ENCODE data around the gene PNKP.
A peak's percentile ranks its signal among the peaks of the same experiment; 100 is the strongest.

Gene PNKP

DNA sequence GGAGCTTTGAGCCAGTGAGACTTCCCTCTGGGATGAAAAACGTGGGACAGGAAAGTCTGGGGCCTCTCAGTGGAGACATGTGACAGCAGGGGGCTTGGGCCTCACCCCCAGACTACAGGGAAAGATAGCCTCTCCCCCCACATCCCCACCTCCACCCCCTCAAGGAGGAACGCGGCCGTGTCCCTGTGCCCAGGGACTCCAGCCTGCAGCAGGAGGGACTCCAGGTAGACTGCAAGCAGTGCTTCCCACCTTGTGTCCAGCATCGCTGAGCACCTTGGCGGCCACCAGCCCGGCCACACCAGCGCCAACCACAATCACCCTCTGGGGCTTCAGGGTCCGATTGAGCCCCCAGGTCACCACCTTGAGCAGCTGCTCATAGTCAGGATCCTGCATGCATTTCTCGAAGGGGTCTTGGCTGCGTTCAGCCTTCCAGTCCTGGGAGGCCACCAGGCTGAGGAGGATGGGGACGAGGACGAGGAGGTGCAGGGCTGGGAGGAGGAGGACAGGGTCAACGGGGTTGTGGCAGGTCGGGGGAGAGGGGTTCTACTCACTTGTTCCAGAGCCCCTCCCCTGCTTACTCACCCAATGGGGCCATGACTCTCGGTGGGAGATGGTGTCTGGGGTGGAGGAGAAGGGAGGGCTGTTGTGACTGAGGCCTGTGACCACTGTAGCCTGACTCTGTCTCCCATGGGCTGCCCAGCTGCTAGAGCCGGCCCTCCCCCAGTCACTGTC, 28.4 kb upstream of the PNKP start:
- H2AFZ ChIP-seq (ENCODE audit: low read length), result no peak overlapping the region
- peak overlapping the region; percentile 10 for H3K14ac ChIP-seq (ENCODE audit: low read length)
- H3K27me3 ChIP-seq (ENCODE audit: control insufficient read depth in 3 of 3, insufficient read depth in 3 of 3, low read depth in 1 of 3, low read length in 3 of 3), result peaks cover 0 to 14% (median 0%) of the 10 kb centered on the region in 3 experiments
- no peak overlapping the region for H4K91ac ChIP-seq (ENCODE audit: low read depth, low read length, poor library complexity)
- WGBS, 2 donors (ENCODE audit: extremely low coverage in 2 of 2, insufficient read length in 2 of 2, insufficient replicate concordance in 1 of 2), result no CpG with 5 or more reads among the region's 17 CpGs
- H2BK15ac ChIP-seq (ENCODE audit: low read length), result peak overlapping the region; percentile 95
- no peak overlapping the region for H3K4me3 ChIP-seq (ENCODE audit: low read length in 2 of 2)
- no peak overlapping the region for H2BK120ac ChIP-seq (ENCODE audit: low read depth, low read length)
- H3K36me3 ChIP-seq (replicated peaks in 1 of 2; ENCODE audit: control insufficient read depth in 2 of 2, insufficient read depth in 2 of 2, low read length in 2 of 2), result no peaks in the 10 kb centered on the region
- no peak for DNase-seq (ENCODE audit: low spot score)
- peak overlapping the region; percentile 6 for H2BK12ac ChIP-seq (ENCODE audit: low read length)
- no peak overlapping the region for H3K23ac ChIP-seq (ENCODE audit: low read depth, low read length, poor library complexity)
- no peak overlapping the region for H3K4me2 ChIP-seq (ENCODE audit: insufficient read depth, low read length, poor library complexity, severe bottlenecking)
- no peaks in the 10 kb centered on the region for H3K79me1 ChIP-seq (ENCODE audit: low read depth, low read length)
- no peaks in the 10 kb centered on the region for H3K9me3 ChIP-seq (replicated peaks in 1 of 2; ENCODE audit: control insufficient read depth in 2 of 2, insufficient read depth in 1 of 2, low read depth in 1 of 2, low read length in 2 of 2)
- H3K9ac ChIP-seq (ENCODE audit: low read depth, low read length, poor library complexity), result no peak overlapping the region
- peak overlapping the region; percentile 38 for H3K18ac ChIP-seq (ENCODE audit: low read length)
- H3K27ac ChIP-seq (replicated peaks; ENCODE audit: low read length), result no peak overlapping the region
- H3K4me1 ChIP-seq (ENCODE audit: control insufficient read depth in 2 of 2, insufficient read depth in 1 of 2, low read depth in 1 of 2, low read length in 2 of 2), result peaks cover 5 to 6% of the 10 kb centered on the region in 2 donors
- H2BK5ac ChIP-seq (ENCODE audit: low read length), result no peak overlapping the region
- no peak overlapping the region for H3K4ac ChIP-seq (ENCODE audit: low read length)
- H4K8ac ChIP-seq (ENCODE audit: low read depth, low read length), result no peak overlapping the region
- H2AK5ac ChIP-seq (ENCODE audit: low read depth, low read length), result peak overlapping the region; percentile 92

DNA sequence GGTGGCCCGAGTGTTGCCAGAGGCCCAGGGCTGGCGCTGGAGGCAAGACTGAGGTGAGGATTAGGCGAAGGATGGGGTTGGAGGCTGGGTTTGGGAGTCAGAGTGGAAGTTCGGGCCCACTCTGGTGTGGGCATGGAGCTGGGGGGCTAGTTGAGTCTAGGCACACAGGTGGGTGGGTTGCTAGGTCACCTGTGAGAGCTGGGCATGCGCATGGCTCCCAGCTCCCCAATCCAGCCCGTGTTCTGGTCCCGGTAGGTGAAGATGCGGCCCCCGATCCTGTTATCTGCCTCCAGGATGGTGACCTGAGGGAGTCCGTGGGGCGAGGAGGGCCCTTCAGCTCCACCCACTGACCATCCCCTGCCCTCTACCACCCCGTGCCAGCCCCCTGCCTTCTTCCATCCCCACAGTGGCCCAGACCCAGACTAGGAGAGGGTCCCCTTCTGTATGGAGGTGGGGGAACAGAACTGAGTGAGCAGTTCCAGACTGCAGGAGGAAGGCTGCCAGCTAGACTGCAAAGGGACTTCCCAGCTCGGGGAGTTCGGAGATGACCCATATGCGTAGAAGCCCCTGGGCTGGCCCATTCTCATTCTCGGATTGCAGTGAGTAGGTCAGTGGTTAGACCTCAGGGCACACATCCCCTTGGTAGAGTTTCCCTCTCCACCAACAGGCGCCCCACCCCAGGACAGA, 27.6 kb upstream of the PNKP start:
- H2BK12ac ChIP-seq (ENCODE audit: low read length), result peak overlapping the region; percentile 6
- no peak overlapping the region for H4K8ac ChIP-seq (ENCODE audit: low read depth, low read length)
- H3K27me3 ChIP-seq (ENCODE audit: control insufficient read depth in 3 of 3, insufficient read depth in 3 of 3, low read depth in 1 of 3, low read length in 3 of 3), result peaks cover 0 to 14% (median 3%) of the 10 kb centered on the region in 3 experiments
- H3K79me1 ChIP-seq (ENCODE audit: low read depth, low read length), result no peaks in the 10 kb centered on the region
- H3K18ac ChIP-seq (ENCODE audit: low read length), result peak overlapping the region; percentile 27
- no peak overlapping the region for H3K27ac ChIP-seq (replicated peaks; ENCODE audit: low read length)
- no peak overlapping the region for H3K4ac ChIP-seq (ENCODE audit: low read length)
- WGBS, 2 donors (ENCODE audit: extremely low coverage in 2 of 2, insufficient read length in 2 of 2, insufficient replicate concordance in 1 of 2), result no CpG with 5 or more reads among the region's 17 CpGs
- H3K14ac ChIP-seq (ENCODE audit: low read length), result no peak overlapping the region
- H3K9ac ChIP-seq (ENCODE audit: low read depth, low read length, poor library complexity), result no peak overlapping the region
- H3K4me1 ChIP-seq (ENCODE audit: control insufficient read depth in 2 of 2, insufficient read depth in 1 of 2, low read depth in 1 of 2, low read length in 2 of 2), result peaks cover 5 to 9% of the 10 kb centered on the region in 2 donors
- no peak for DNase-seq (ENCODE audit: low spot score)
- peak overlapping the region; percentile 84 for H2AK5ac ChIP-seq (ENCODE audit: low read depth, low read length)
- H3K23ac ChIP-seq (ENCODE audit: low read depth, low read length, poor library complexity), result peak overlapping the region; percentile 55
- H3K4me2 ChIP-seq (ENCODE audit: insufficient read depth, low read length, poor library complexity, severe bottlenecking), result no peak overlapping the region
- H4K91ac ChIP-seq (ENCODE audit: low read depth, low read length, poor library complexity), result no peak overlapping the region
- peaks cover 0 to 1% of the 10 kb centered on the region in 2 donors for H3K9me3 ChIP-seq (replicated peaks in 1 of 2; ENCODE audit: control insufficient read depth in 2 of 2, insufficient read depth in 1 of 2, low read depth in 1 of 2, low read length in 2 of 2)
- no peak overlapping the region for H2AFZ ChIP-seq (ENCODE audit: low read length)
- H2BK15ac ChIP-seq (ENCODE audit: low read length), result peak overlapping the region; percentile 67
- no peak overlapping the region for H2BK5ac ChIP-seq (ENCODE audit: low read length)
- H3K36me3 ChIP-seq (replicated peaks in 1 of 2; ENCODE audit: control insufficient read depth in 2 of 2, insufficient read depth in 2 of 2, low read length in 2 of 2), result no peaks in the 10 kb centered on the region
- H3K4me3 ChIP-seq (ENCODE audit: low read length in 2 of 2), result no peak overlapping the region
- no peak overlapping the region for H2BK120ac ChIP-seq (ENCODE audit: low read depth, low read length)

DNA sequence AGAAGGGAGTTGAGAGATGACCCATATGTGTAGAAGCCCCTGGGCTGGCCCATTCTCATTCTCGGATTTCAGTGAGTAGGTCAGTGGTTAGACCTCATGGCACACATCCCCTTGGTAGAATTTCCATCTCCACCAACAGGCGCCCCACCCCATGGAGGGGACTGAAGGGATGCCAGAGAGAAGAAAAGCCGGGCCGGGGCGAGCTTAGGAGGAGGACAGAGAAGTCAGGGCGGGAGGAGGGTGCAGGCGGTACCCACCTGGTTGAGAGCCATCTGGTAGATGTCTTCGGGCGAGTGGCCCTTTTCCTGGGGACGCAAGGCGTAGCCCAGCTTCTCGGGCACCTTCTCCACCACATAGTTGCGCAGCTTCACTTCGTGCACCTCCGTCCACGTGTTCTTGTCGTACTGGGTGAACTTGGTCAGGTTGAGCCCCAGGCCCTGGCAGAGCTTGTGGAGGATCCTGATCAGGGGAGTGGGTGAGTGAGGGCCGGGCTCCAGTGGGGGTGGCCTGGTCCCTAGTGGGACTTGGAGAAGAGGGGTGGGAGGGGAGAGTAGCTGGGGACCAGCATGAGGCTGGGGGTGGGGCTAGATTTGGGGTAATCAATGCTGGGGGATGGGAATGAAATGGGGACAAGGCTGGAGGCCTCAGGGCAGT, 26.8 kb upstream of the PNKP start:
- Histone ChIP-seq H3K36me3 (replicated peaks in 1 of 2; ENCODE audit: control insufficient read depth in 2 of 2, insufficient read depth in 2 of 2, low read length in 2 of 2) (no peaks in the 10 kb centered on the region), H3K14ac (ENCODE audit: low read length) (no peak overlapping the region), H4K8ac (ENCODE audit: low read depth, low read length) (no peak overlapping the region), H3K23ac (ENCODE audit: low read depth, low read length, poor library complexity) (no peak overlapping the region), H2BK5ac (ENCODE audit: low read length) (no peak overlapping the region), H3K9ac (ENCODE audit: low read depth, low read length, poor library complexity) (no peak overlapping the region), H3K4me1 (ENCODE audit: control insufficient read depth in 2 of 2, insufficient read depth in 1 of 2, low read depth in 1 of 2, low read length in 2 of 2) (peaks cover 5 to 9% of the 10 kb centered on the region in 2 donors), H3K18ac (ENCODE audit: low read length) (no peak overlapping the region), H3K9me3 (replicated peaks in 1 of 2; ENCODE audit: control insufficient read depth in 2 of 2, insufficient read depth in 1 of 2, low read depth in 1 of 2, low read length in 2 of 2) (peaks cover 0 to 9% of the 10 kb centered on the region in 2 donors), H3K4ac (ENCODE audit: low read length) (no peak overlapping the region), H2AFZ (ENCODE audit: low read length) (no peak overlapping the region), H3K4me3 (ENCODE audit: low read length in 2 of 2) (no peak overlapping the region), H3K79me1 (ENCODE audit: low read depth, low read length) (no peaks in the 10 kb centered on the region), H2BK12ac (ENCODE audit: low read length) (no peak overlapping the region), H4K91ac (ENCODE audit: low read depth, low read length, poor library complexity) (no peak overlapping the region), H2BK120ac (ENCODE audit: low read depth, low read length) (no peak overlapping the region), H2BK15ac (ENCODE audit: low read length) (no peak overlapping the region), H3K27ac (replicated peaks; ENCODE audit: low read length) (no peak overlapping the region), H2AK5ac (ENCODE audit: low read depth, low read length) (peak overlapping the region; percentile 61), H3K4me2 (ENCODE audit: insufficient read depth, low read length, poor library complexity, severe bottlenecking) (no peak overlapping the region), H3K27me3 (ENCODE audit: control insufficient read depth in 3 of 3, insufficient read depth in 3 of 3, low read depth in 1 of 3, low read length in 3 of 3) (peaks cover 0 to 13% (median 10%) of the 10 kb centered on the region in 3 experiments)
- WGBS, 2 donors (ENCODE audit: extremely low coverage in 2 of 2, insufficient read length in 2 of 2, insufficient replicate concordance in 1 of 2), result no CpG with 5 or more reads among the region's 18 CpGs
- no peak for DNase-seq (ENCODE audit: low spot score)

DNA sequence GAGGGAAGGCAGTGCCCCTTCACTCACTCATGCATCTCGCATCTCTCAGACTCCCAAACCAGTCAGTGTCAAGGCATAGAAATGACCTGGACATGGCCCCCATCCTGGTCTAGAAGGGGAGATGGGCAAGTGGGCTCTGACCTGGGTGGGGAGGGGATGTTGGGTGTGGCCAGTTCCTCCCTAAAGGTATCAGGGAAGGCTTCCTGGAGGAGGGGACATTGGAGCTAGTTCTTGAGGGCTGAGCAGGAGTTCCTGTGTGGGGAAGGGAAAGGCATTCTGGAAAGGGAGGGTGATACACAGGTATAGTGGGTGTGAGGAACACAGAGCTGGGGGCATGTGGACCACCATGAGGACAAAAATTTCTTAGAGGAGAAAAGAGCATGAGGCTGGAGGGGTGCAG, 25.3 kb upstream of the PNKP start:
- Histone ChIP-seq H2BK120ac (ENCODE audit: low read depth, low read length) (no peak overlapping the region), H4K91ac (ENCODE audit: low read depth, low read length, poor library complexity) (no peak overlapping the region)
- WGBS, 2 donors (ENCODE audit: extremely low coverage in 2 of 2, insufficient read length in 2 of 2, insufficient replicate concordance in 1 of 2), result no CpG with 5 or more reads among the region's 1 CpG

More for the DNA sequence above, 25.3 kb upstream of the PNKP start:
- Histone ChIP-seq H3K23ac (ENCODE audit: low read depth, low read length, poor library complexity) (no peak overlapping the region), H3K14ac (ENCODE audit: low read length) (no peak overlapping the region), H3K4me1 (ENCODE audit: control insufficient read depth in 2 of 2, insufficient read depth in 1 of 2, low read depth in 1 of 2, low read length in 2 of 2) (peaks cover 2 to 9% of the 10 kb centered on the region in 2 donors), H3K79me1 (ENCODE audit: low read depth, low read length) (no peaks in the 10 kb centered on the region), H3K4ac (ENCODE audit: low read length) (no peak overlapping the region), H3K9me3 (replicated peaks in 1 of 2; ENCODE audit: control insufficient read depth in 2 of 2, insufficient read depth in 1 of 2, low read depth in 1 of 2, low read length in 2 of 2) (peaks cover 0 to 9% of the 10 kb centered on the region in 2 donors), H2AFZ (ENCODE audit: low read length) (no peak overlapping the region), H2BK15ac (ENCODE audit: low read length) (peak overlapping the region; percentile 81), H3K4me2 (ENCODE audit: insufficient read depth, low read length, poor library complexity, severe bottlenecking) (no peak overlapping the region), H2BK12ac (ENCODE audit: low read length) (no peak overlapping the region), H3K18ac (ENCODE audit: low read length) (no peak overlapping the region), H4K8ac (ENCODE audit: low read depth, low read length) (no peak overlapping the region), H3K4me3 (ENCODE audit: low read length in 2 of 2) (no peak overlapping the region), H3K9ac (ENCODE audit: low read depth, low read length, poor library complexity) (no peak overlapping the region), H2AK5ac (ENCODE audit: low read depth, low read length) (peak overlapping the region; percentile 81), H2BK5ac (ENCODE audit: low read length) (no peak overlapping the region), H3K27ac (replicated peaks; ENCODE audit: low read length) (no peak overlapping the region), H3K36me3 (replicated peaks in 1 of 2; ENCODE audit: control insufficient read depth in 2 of 2, insufficient read depth in 2 of 2, low read length in 2 of 2) (no peaks in the 10 kb centered on the region), H3K27me3 (ENCODE audit: control insufficient read depth in 3 of 3, insufficient read depth in 3 of 3, low read depth in 1 of 3, low read length in 3 of 3) (peaks cover 0 to 11% (median 11%) of the 10 kb centered on the region in 3 experiments)
- DNase-seq (ENCODE audit: low spot score), result no peak

All from neuronal stem cell (in vitro differentiated cells).